ENCODE measurements around the gene AKNAD1.

DNA sequence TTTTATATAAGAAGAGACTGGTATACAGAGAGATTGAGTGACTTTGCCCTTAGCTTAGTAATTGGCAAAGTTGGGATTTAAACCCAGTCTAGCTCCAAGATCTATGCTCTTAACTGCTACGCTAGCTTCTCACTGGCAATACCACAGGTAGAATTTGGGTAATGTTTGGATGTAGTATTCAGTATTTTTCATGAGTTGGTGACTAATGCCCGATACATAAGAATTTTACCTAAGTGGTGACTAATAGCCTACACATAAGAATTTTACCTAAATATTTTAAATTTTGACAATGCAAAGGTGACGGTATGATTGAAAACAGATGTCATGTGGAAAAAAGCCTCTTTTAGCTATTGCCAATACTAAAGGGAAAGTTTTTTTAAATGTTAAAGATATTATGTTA, 44.2 kb upstream of the AKNAD1 start:
- TF ChIP-seq EZH2 (IDR thresholded peaks at IDR 0.05; ENCODE audit: borderline replicate concordance, insufficient read depth, low read length, poor library complexity, severe bottlenecking) (no peak), EP300 (conservative IDR thresholded peaks at IDR 0.05; ENCODE audit: poor library complexity, severe bottlenecking) (no peak)
- TF ChIP-seq, protein P1, sequence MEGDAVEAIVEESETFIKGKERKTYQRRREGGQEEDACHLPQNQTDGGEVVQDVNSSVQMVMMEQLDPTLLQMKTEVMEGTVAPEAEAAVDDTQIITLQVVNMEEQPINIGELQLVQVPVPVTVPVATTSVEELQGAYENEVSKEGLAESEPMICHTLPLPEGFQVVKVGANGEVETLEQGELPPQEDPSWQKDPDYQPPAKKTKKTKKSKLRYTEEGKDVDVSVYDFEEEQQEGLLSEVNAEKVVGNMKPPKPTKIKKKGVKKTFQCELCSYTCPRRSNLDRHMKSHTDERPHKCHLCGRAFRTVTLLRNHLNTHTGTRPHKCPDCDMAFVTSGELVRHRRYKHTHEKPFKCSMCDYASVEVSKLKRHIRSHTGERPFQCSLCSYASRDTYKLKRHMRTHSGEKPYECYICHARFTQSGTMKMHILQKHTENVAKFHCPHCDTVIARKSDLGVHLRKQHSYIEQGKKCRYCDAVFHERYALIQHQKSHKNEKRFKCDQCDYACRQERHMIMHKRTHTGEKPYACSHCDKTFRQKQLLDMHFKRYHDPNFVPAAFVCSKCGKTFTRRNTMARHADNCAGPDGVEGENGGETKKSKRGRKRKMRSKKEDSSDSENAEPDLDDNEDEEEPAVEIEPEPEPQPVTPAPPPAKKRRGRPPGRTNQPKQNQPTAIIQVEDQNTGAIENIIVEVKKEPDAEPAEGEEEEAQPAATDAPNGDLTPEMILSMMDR (IDR thresholded peaks at IDR 0.05; ENCODE audit: poor library complexity, severe bottlenecking), result no peak
